ENCODE measurements around the gene SLC25A29.

SLC25A29 gene

DNA sequence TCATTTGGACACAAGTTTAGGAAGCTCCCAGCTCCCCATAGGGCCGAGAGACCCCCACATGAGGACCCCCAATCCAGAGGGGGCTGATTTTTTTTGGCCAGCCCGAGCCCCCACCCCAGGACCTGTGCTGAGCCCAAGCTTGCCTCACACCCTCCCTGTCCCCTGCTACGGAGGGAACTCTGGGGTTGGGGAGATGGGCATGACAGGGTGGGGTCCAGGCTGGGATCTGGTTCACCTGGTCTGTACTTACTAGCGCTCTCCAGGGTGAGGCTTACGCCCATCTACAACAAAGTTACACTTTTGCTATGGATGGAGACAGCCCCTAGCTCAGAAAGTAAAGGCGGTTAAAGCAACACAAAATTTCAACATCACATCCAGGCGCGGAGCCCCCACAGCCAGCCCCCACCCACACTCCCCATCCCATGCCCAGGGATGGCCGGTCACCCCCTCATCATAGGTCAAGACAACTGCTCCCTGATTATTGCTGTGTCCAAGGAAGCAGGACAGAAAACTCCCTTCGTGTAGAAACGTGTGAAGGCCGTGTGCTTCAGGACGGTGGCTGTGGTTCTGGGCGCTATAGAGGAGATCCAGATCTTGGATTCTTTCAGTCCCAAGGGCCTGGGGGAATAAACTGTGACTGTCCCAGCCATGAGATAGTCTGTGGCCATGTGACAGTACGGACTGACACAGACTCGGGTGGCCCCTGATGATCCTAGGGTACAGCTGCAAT is 10.7 kb downstream of the SLC25A29 start:
- ATAC-seq (ENCODE audit: insufficient read depth, low read depth), result no peak
- Histone ChIP-seq H3K4me2 (ENCODE audit: insufficient read depth, low read length) (no peak overlapping the region), H3K9me3 (ENCODE audit: insufficient read depth, low read length, severe bottlenecking) (no peaks in the 10 kb centered on the region), H4K20me1 (ENCODE audit: insufficient read depth, low read length) (peaks cover 67% of the 10 kb centered on the region), H3K79me2 (ENCODE audit: insufficient read depth, low read length) (peaks cover 40% of the 10 kb centered on the region), H3K36me3 (ENCODE audit: insufficient read depth, low read length) (peaks cover 80% of the 10 kb centered on the region), H3K27ac (ENCODE audit: low read length) (no peak overlapping the region), H3K4me3 (ENCODE audit: low read depth in 1 of 2, low read length in 2 of 2) (no peak overlapping the region), H2AFZ (ENCODE audit: low read depth, low read length) (no peak overlapping the region), H3K9ac (ENCODE audit: low read depth, low read length) (no peak overlapping the region), H3K4me1 (ENCODE audit: insufficient read depth, low read length) (no peaks in the 10 kb centered on the region), H3K27me3 (ENCODE audit: insufficient read depth, low read length, poor library complexity) (no peaks in the 10 kb centered on the region)
- no peak for DNase-seq
- TF ChIP-seq, protein P1, sequence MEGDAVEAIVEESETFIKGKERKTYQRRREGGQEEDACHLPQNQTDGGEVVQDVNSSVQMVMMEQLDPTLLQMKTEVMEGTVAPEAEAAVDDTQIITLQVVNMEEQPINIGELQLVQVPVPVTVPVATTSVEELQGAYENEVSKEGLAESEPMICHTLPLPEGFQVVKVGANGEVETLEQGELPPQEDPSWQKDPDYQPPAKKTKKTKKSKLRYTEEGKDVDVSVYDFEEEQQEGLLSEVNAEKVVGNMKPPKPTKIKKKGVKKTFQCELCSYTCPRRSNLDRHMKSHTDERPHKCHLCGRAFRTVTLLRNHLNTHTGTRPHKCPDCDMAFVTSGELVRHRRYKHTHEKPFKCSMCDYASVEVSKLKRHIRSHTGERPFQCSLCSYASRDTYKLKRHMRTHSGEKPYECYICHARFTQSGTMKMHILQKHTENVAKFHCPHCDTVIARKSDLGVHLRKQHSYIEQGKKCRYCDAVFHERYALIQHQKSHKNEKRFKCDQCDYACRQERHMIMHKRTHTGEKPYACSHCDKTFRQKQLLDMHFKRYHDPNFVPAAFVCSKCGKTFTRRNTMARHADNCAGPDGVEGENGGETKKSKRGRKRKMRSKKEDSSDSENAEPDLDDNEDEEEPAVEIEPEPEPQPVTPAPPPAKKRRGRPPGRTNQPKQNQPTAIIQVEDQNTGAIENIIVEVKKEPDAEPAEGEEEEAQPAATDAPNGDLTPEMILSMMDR (IDR thresholded peaks at IDR 0.05; ENCODE audit: borderline replicate concordance, extremely low read depth, low read length, poor library complexity, severe bottlenecking), result no peak

DNA sequence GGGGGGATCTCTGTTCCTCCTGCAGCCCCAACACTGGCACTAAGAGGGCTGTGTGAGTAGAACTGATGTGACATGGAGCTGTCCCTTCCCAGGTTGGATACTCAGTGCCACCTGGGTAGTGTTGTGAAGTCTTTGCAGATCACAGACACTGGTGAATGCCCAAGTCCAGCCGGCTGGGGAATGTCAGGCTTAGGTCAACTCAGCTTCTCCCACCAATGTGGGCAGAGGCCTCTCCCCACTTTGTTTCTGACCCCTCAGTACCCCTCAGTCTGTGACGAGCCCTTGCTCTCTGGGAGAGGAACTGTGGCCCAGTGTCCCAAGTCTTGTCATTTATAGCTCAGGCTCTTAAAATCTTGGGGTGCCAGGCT is 11.3 kb downstream of the SLC25A29 start:
- H3K9ac ChIP-seq (ENCODE audit: low read depth, low read length), result no peak overlapping the region
- no peak overlapping the region for H3K4me2 ChIP-seq (ENCODE audit: insufficient read depth, low read length)
- ATAC-seq (ENCODE audit: insufficient read depth, low read depth) (no peak), DNase-seq (no peak)
- H3K27ac ChIP-seq (ENCODE audit: low read length), result no peak overlapping the region
- no peak overlapping the region for H3K4me3 ChIP-seq (ENCODE audit: low read depth in 1 of 2, low read length in 2 of 2)
- no peaks in the 10 kb centered on the region for H3K9me3 ChIP-seq (ENCODE audit: insufficient read depth, low read length, severe bottlenecking)
- no peaks in the 10 kb centered on the region for H3K27me3 ChIP-seq (ENCODE audit: insufficient read depth, low read length, poor library complexity)
- H3K79me2 ChIP-seq (ENCODE audit: insufficient read depth, low read length), result peaks cover 35% of the 10 kb centered on the region
- TF ChIP-seq, protein P1 (IDR thresholded peaks at IDR 0.05; ENCODE audit: borderline replicate concordance, extremely low read depth, low read length, poor library complexity, severe bottlenecking), result no peak
- TF ChIP-seq EZH2 (IDR thresholded peaks at IDR 0.05; ENCODE audit: borderline replicate concordance, low read depth, low read length, severe bottlenecking), result no peak
- H3K4me1 ChIP-seq (ENCODE audit: insufficient read depth, low read length), result no peaks in the 10 kb centered on the region
- H4K20me1 ChIP-seq (ENCODE audit: insufficient read depth, low read length), result peaks cover 68% of the 10 kb centered on the region
- peaks cover 86% of the 10 kb centered on the region for H3K36me3 ChIP-seq (ENCODE audit: insufficient read depth, low read length)
- no peak overlapping the region for H2AFZ ChIP-seq (ENCODE audit: low read depth, low read length)

GRCh38 chr14:100294213-100294962 is 11.9 kb downstream of the SLC25A29 start:
- Histone ChIP-seq H3K4me3 (ENCODE audit: low read depth in 1 of 2, low read length in 2 of 2) (no peak overlapping the region), H2AFZ (ENCODE audit: low read depth, low read length) (no peak overlapping the region), H4K20me1 (ENCODE audit: insufficient read depth, low read length) (peaks cover 67% of the 10 kb centered on the region), H3K79me2 (ENCODE audit: insufficient read depth, low read length) (peaks cover 32% of the 10 kb centered on the region), H3K27me3 (ENCODE audit: insufficient read depth, low read length, poor library complexity) (no peaks in the 10 kb centered on the region), H3K9me3 (ENCODE audit: insufficient read depth, low read length, severe bottlenecking) (no peaks in the 10 kb centered on the region), H3K36me3 (ENCODE audit: insufficient read depth, low read length) (peaks cover 86% of the 10 kb centered on the region), H3K4me2 (ENCODE audit: insufficient read depth, low read length) (no peak overlapping the region), H3K27ac (ENCODE audit: low read length) (no peak overlapping the region), H3K4me1 (ENCODE audit: insufficient read depth, low read length) (no peaks in the 10 kb centered on the region), H3K9ac (ENCODE audit: low read depth, low read length) (no peak overlapping the region)
- no peak for ATAC-seq (ENCODE audit: insufficient read depth, low read depth)
- TF ChIP-seq, protein P1 (IDR thresholded peaks at IDR 0.05; ENCODE audit: borderline replicate concordance, extremely low read depth, low read length, poor library complexity, severe bottlenecking), result no peak
- no peak for TF ChIP-seq EZH2 (IDR thresholded peaks at IDR 0.05; ENCODE audit: borderline replicate concordance, low read depth, low read length, severe bottlenecking)
- DNase-seq, result no peak

All from DND-41 (cell line).